Ectodermal cell (in vitro differentiated cells): ENCODE data around the gene KLKB1.

Experiments
- H3K27ac ChIP-seq: 2 replicates; pipeline ENCODE4 v1.7.0; 2013; ENCODE audit warnings: mild to moderate bottlenecking, low read depth, low read length; ENCODE audit not compliant: insufficient read depth, poor library complexity, severe bottlenecking
- H3K27me3 ChIP-seq: 2 replicates; pipeline ENCODE4 v1.7.0; 2013; ENCODE audit warnings: mild to moderate bottlenecking, low read length; ENCODE audit not compliant: insufficient read depth, control insufficient read depth, poor library complexity, severe bottlenecking
- H3K36me3 ChIP-seq: one replicate; pipeline ENCODE4 v1.7.0; 2013; ENCODE audit warnings: low read length; ENCODE audit not compliant: control insufficient read depth, insufficient read depth
- H3K4me1 ChIP-seq: one replicate; pipeline ENCODE4 v1.7.0; 2013; ENCODE audit warnings: low read length; ENCODE audit not compliant: control insufficient read depth, insufficient read depth
- H3K4me3 ChIP-seq: 2 replicates; pipeline ENCODE4 v1.7.0; 2013; ENCODE audit warnings: low read depth, low read length, control low read depth; ENCODE audit not compliant: insufficient read depth
- H3K9me3 ChIP-seq: 2 replicates; pipeline ENCODE4 v1.7.0; 2013; ENCODE audit warnings: mild to moderate bottlenecking, low read length, moderate library complexity; ENCODE audit not compliant: control insufficient read depth
- WGBS, 2 experiments: methylation state at CpG; one replicate each; pipeline ENCODE4 v1.1.7; 2013; ENCODE audit warnings: missing lambda C conversion rate in 2 of 2; 5-methylcytosine and 5-hydroxymethylcytosine counted together

The KLKB1 gene

DNA sequence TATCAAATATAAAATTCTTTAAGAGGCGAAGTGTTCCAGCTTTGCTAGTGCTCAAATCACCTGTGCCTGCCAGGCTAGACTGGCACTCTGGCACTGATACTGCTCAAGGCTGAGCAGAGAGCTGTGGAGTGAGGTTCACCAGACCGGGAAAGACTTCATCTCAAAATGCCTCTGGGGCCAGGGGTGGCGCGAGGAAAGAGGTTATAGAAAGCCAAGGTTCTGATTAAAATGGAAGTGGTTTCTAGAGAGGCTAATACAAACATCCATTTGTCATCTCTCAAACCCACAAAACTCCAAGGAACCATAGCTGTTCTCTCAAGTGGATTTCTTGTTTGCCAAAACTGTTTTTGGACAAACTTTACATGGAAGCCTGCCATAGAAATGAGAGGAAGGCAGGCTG, 80.2 kb downstream of the KLKB1 start:
- WGBS, 2 experiments = 93 to 98% methylated on average over 4 of the region's 4 CpGs
- Histone ChIP-seq H3K4me1 (peaks cover 3% of the 10 kb centered on the region), H3K4me3 (no peak overlapping the region), H3K27me3 (no peaks in the 10 kb centered on the region), H3K36me3 (no peaks in the 10 kb centered on the region), H3K9me3 (no peaks in the 10 kb centered on the region), H3K27ac (no peak overlapping the region)

- WGBS, 2 experiments = 94% methylated on average over 3 of the region's 3 CpGs
- Histone ChIP-seq H3K36me3 (no peaks in the 10 kb centered on the region), H3K9me3 (no peaks in the 10 kb centered on the region), H3K27ac (no peak overlapping the region), H3K4me1 (peaks cover 3% of the 10 kb centered on the region), H3K27me3 (no peaks in the 10 kb centered on the region), H3K4me3 (no peak overlapping the region)
These were observed 80.6 kb downstream of the KLKB1 start for GRCh38 chr4:186307916-186308315.
